ENCODE data around the gene CCDC81.
"Not testable (repeated sequence)": the region's sequence is repeated elsewhere in the genome, so short reads cannot be mapped to it uniquely, and the experiment has no call there.

Gene CCDC81

DNA sequence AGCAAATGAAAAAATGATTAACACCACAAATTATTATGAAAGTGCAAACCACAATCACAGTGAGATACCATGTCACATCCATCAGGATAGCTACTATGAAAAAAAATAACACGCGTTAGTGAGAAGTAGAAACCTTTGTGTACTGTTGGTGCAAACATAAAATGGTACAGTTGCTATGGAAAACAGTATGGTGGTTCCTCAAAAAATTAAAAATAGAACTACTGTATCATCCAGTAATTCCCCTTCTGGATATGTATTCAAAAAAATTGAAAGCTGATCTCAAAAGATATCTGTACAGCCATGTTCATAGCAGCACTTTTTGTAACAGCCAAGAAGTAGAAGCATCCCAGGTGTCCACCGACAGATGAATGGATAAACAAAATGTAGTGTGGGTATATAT lies 43.4 kb downstream of the CCDC81 start:
- intact Hi-C loops (cut with DNase I; ENCODE audit: low total_unique reads), result no loop called here
- TF ChIP-seq, protein P1, sequence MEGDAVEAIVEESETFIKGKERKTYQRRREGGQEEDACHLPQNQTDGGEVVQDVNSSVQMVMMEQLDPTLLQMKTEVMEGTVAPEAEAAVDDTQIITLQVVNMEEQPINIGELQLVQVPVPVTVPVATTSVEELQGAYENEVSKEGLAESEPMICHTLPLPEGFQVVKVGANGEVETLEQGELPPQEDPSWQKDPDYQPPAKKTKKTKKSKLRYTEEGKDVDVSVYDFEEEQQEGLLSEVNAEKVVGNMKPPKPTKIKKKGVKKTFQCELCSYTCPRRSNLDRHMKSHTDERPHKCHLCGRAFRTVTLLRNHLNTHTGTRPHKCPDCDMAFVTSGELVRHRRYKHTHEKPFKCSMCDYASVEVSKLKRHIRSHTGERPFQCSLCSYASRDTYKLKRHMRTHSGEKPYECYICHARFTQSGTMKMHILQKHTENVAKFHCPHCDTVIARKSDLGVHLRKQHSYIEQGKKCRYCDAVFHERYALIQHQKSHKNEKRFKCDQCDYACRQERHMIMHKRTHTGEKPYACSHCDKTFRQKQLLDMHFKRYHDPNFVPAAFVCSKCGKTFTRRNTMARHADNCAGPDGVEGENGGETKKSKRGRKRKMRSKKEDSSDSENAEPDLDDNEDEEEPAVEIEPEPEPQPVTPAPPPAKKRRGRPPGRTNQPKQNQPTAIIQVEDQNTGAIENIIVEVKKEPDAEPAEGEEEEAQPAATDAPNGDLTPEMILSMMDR (IDR thresholded peaks at IDR 0.05), result no peak
- DNase-seq, result no peak

DNA sequence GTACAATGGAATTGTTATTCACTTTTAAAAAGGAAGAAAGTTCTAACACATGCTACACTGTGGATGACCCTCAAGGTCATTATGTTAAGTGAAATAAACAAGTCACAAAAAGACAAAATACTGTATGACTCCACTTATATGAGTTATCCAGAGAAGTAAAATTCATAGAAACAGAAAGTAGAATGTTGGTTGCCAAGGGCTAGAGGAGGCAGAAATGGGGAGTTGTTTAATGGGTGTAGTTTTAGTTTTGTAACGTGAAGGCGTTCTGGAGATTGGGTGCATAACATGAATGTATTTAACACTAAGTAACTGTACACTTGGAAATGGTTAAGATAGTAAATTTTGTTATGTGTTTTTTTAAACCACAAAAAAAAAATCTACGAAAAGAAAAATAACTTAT lies 43.8 kb downstream of the CCDC81 start:
- no peaks in the 10 kb centered on the region for H3K27me3 ChIP-seq
- no peak overlapping the region for H3K27ac ChIP-seq
- H3K9me3 ChIP-seq, result no peaks in the 10 kb centered on the region
- DNase-seq, result no peak
- peaks cover 0 to 6% (median 0%) of the 10 kb centered on the region in 3 donors for H3K36me3 ChIP-seq
- H3K4me1 ChIP-seq, result peaks cover 0 to 5% (median 0%) of the 10 kb centered on the region in 4 donors
- TF ChIP-seq, protein P1 (IDR thresholded peaks at IDR 0.05), result no peak
- H3K4me3 ChIP-seq, result no peak overlapping the region
- intact Hi-C loops (cut with DNase I; ENCODE audit: low total_unique reads), result no loop called here

More for the DNA sequence above, 43.4 kb downstream of the CCDC81 start:
- Histone ChIP-seq H3K36me3 (peaks cover under 1 to 6% (median 1%) of the 10 kb centered on the region in 3 donors), H3K9me3 (no peaks in the 10 kb centered on the region), H3K27me3 (no peaks in the 10 kb centered on the region), H3K4me3 (no peak overlapping the region), H3K4me1 (peaks cover 0 to 1% (median 0%) of the 10 kb centered on the region in 4 donors), H3K27ac (no peak overlapping the region)

DNA sequence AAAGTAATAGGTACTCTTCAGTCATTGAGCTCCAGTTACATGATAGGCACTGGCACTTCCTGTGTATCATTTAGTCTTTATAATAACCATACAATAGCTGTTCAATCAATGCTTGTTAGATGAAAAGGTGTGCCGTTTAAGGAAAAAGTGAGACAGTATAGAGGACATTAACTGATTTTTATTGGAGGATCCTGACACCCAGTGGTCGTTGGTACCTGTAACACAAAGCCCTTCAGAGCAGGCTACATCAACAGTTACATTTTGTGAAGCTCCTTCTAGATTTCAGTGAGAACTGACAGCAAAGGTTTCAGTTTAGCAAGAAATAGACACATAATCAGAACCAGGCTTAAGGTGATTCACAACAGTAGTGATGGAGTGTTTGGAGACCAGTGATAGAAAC lies 44.2 kb downstream of the CCDC81 start:
- Histone ChIP-seq H3K36me3 (peaks cover 0 to 6% (median 0%) of the 10 kb centered on the region in 3 donors), H3K27ac (no peak overlapping the region), H3K27me3 (no peaks in the 10 kb centered on the region), H3K9me3 (no peaks in the 10 kb centered on the region), H3K4me3 (no peak overlapping the region), H3K4me1 (peaks cover 0 to 9% (median 0%) of the 10 kb centered on the region in 4 donors)
- DNase-seq, result no peak
- TF ChIP-seq, protein P1 (IDR thresholded peaks at IDR 0.05), result no peak
- intact Hi-C loops (cut with DNase I; ENCODE audit: low total_unique reads), result no loop called here

DNA sequence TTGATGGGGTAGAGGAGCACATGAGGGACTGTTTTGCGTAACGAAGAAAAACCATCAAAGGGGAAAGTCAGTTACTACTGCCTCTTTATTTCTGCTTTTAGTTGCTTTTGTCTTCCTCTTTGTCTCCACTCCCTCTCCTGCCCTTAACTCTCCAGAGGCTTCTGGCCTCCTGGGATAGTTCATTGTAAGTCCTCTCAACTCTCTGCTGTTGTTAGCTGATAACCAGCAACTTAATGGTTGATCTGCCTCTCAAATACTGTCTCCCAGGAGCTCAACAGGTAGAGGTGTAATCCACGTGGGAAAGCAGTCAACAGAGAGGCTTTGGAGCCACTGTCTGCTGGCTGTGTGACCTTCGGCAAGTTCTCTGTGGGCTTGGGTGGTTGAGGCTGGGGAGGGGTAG lies 47.3 kb downstream of the CCDC81 start:
- Histone ChIP-seq H3K27me3 (no peaks in the 10 kb centered on the region), H3K36me3 (no peaks in the 10 kb centered on the region), H3K9me3 (peaks cover 0 to 6% (median 0%) of the 10 kb centered on the region in 3 donors), H3K4me3 (no peak overlapping the region), H3K4me1 (peaks cover 0 to 9% (median 0%) of the 10 kb centered on the region in 4 donors), H3K27ac (no peak overlapping the region)
- no peak for DNase-seq
- TF ChIP-seq, protein P1 (IDR thresholded peaks at IDR 0.05), result no peak
- intact Hi-C loops (cut with DNase I; ENCODE audit: low total_unique reads), result no loop called here

DNA sequence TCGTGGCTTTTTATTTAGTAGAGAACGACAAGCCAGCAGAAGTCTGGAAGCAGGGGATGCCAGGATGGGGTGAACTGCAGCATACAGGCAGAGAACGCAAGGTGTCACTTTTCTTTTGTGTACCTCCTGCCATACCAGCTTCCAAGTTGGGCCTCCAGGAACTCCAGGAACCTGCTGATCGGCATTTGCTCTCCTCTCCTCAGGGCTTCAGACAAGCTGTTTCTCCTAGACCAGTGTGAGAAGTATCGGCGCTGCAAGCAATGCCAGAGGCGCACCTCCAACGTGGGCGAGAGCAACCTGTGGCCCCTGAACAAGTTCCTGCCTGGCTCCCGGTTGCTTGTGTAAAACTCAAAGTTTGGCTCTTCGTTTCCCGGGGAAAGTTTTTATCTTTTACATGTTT lies 47.7 kb downstream of the CCDC81 start:
- H3K27me3 ChIP-seq, result no peaks in the 10 kb centered on the region
- no peak overlapping the region for H3K4me3 ChIP-seq
- peaks cover 0 to 7% (median 3%) of the 10 kb centered on the region in 3 donors for H3K9me3 ChIP-seq
- intact Hi-C loops (cut with DNase I; ENCODE audit: low total_unique reads), result no loop called here
- DNase-seq, result no peak
- H3K27ac ChIP-seq, result no peak overlapping the region
- H3K4me1 ChIP-seq, result peaks cover 0 to 9% (median 0%) of the 10 kb centered on the region in 4 donors
- no peaks in the 10 kb centered on the region for H3K36me3 ChIP-seq
- TF ChIP-seq, protein P1 (IDR thresholded peaks at IDR 0.05), result no peak

DNA sequence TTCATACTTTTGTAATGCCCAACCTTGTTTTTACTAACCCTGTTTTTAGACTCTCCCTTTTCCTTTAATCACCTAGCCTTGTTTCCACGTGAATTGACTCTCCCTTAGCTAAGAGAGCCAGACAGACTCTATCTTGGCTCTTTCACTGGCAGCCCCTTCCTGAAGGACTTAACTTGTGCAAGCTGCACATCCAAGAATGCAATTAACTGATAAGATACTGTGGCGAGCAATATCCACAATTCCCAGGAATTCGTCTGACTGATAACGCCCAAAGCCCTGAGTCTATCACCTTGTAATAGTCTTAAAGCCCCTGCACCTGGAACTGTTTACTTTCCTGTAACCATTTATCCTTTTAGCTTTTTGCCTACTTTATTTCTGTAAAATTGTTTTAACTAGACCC lies 48.8 kb downstream of the CCDC81 start:
- DNase-seq; intact Hi-C loops (cut with DNase I; ENCODE audit: low total_unique reads): not testable (repeated sequence)
- peak overlapping the region in 1 of 2 donors; percentile 35 for H3K27ac ChIP-seq

More for the DNA sequence above, 48.8 kb downstream of the CCDC81 start:
- H3K4me3 ChIP-seq, H3K4me1 ChIP-seq, H3K27me3 ChIP-seq, H3K36me3 ChIP-seq, H3K9me3 ChIP-seq: not testable (repeated sequence)
